SU-DHL-6 (cell line): ENCODE results near the gene AHCY.

Experiments
- EZH2phosphoT487 ChIP-seq: fragments of 200-600 bp; sonication (generic), shearing (Covaris generic); conservative IDR thresholded peaks from 2 replicates; pipeline ENCODE4 v1.6.1; 2018; ENCODE audit warnings: mild to moderate bottlenecking, antibody characterized with exemption, low read length, moderate library complexity, mixed read lengths
- TF ChIP-seq, protein P1 (sequence below): fragments of 200-600 bp; sonication (generic); IDR thresholded peaks from one replicate; pipeline ENCODE4 v1.5.1; 2017; ENCODE audit warnings: antibody characterized with exemption, mild to moderate bottlenecking, low read length, moderate library complexity; ENCODE audit not compliant: insufficient read depth, poor library complexity, severe bottlenecking

DNA sequence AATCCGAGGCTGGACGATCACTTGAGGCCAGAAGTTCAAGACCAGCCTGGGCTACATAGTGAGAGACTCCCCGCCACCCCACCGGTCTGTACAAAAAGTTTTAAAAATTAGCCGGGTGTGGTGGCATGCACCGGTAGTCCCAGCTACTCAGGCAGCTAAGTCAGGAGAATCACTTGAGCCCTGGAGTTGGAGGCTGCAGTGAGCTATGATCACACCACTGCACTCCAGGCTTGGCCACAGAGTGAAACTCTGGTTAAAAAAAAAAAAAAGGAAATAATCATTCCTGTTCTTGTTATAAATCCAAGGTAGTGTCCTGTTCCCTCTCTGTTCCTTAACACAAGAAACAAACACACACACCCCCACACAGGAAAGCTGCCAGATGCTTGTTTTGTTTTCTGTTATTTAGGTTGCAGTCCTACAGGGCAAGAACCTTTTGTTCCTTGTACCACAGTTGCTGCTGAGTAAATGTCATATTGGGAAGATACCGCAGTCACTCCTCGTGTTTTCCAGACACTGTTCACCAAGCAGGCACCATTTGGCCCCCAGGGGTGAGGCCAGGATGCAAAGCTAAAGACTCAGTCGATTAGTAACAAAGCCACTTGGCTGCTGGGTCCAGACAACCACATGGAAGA is 33.0 kb downstream of the AHCY start:
- TF ChIP-seq, protein P1, sequence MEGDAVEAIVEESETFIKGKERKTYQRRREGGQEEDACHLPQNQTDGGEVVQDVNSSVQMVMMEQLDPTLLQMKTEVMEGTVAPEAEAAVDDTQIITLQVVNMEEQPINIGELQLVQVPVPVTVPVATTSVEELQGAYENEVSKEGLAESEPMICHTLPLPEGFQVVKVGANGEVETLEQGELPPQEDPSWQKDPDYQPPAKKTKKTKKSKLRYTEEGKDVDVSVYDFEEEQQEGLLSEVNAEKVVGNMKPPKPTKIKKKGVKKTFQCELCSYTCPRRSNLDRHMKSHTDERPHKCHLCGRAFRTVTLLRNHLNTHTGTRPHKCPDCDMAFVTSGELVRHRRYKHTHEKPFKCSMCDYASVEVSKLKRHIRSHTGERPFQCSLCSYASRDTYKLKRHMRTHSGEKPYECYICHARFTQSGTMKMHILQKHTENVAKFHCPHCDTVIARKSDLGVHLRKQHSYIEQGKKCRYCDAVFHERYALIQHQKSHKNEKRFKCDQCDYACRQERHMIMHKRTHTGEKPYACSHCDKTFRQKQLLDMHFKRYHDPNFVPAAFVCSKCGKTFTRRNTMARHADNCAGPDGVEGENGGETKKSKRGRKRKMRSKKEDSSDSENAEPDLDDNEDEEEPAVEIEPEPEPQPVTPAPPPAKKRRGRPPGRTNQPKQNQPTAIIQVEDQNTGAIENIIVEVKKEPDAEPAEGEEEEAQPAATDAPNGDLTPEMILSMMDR, result no peak
- no peak for TF ChIP-seq EZH2phosphoT487
